ENCODE measurements around the gene STK32C.

- TF ChIP-seq CTCF (IDR thresholded peaks at IDR 0.05) = no peak
- no peak for TF ChIP-seq ZFX (IDR thresholded peaks at IDR 0.05; ENCODE audit: borderline replicate concordance)
Measured at GRCh38 chr10:132236161-132236560, 71.6 kb downstream of the STK32C start.

Data from 22Rv1 (cell line).